ENCODE data around the gene PTPRD. TPM values are rescaled to one million over a fixed set of nuclear protein-coding genes. Genes with fewer than 3 reads are reported as not detected.

The PTPRD gene
- total RNA-seq, 1 donor from 2014 or later, result 75.7 TPM

- Histone ChIP-seq H3K4me1 (ENCODE audit: control insufficient read depth in 3 of 3, insufficient read depth in 3 of 3, low read length in 3 of 3) (no peaks in the 10 kb centered on the region), H3K9me3 (ENCODE audit: control insufficient read depth in 3 of 3, low read length in 3 of 3) (no peaks in the 10 kb centered on the region), H3K9ac (ENCODE audit: low read depth in 1 of 3, low read length in 3 of 3) (no peak overlapping the region), H3K4me3 (ENCODE audit: low read length in 3 of 3) (no peak overlapping the region), H3K36me3 (ENCODE audit: control insufficient read depth in 3 of 3, insufficient read depth in 3 of 3, low read length in 3 of 3) (no peaks in the 10 kb centered on the region), H3K27ac (ENCODE audit: low read depth, low read length) (no peak overlapping the region), H3K27me3 (ENCODE audit: control insufficient read depth in 3 of 3, insufficient read depth in 3 of 3, low read length in 3 of 3) (no peaks in the 10 kb centered on the region)
Measured at GRCh38 chr9:8572209-8572608, 2040.6 kb downstream of the PTPRD start.

- H3K27ac ChIP-seq (ENCODE audit: low read depth, low read length), result no peak overlapping the region
- H3K27me3 ChIP-seq (ENCODE audit: control insufficient read depth in 3 of 3, insufficient read depth in 3 of 3, low read length in 3 of 3), result no peaks in the 10 kb centered on the region
- H3K4me1 ChIP-seq (ENCODE audit: control insufficient read depth in 3 of 3, insufficient read depth in 3 of 3, low read length in 3 of 3), result no peaks in the 10 kb centered on the region
- no peaks in the 10 kb centered on the region for H3K9me3 ChIP-seq (ENCODE audit: control insufficient read depth in 3 of 3, low read length in 3 of 3)
- H3K4me3 ChIP-seq (ENCODE audit: low read length in 3 of 3), result no peak overlapping the region
- no peak overlapping the region for H3K9ac ChIP-seq (ENCODE audit: low read depth in 1 of 3, low read length in 3 of 3)
- H3K36me3 ChIP-seq (ENCODE audit: control insufficient read depth in 3 of 3, insufficient read depth in 3 of 3, low read length in 3 of 3), result no peaks in the 10 kb centered on the region
Measured at GRCh38 chr9:8571643-8572042, 2041.2 kb downstream of the PTPRD start.

- Histone ChIP-seq H3K27ac (ENCODE audit: low read depth, low read length) (no peak overlapping the region), H3K36me3 (ENCODE audit: control insufficient read depth in 3 of 3, insufficient read depth in 3 of 3, low read length in 3 of 3) (no peaks in the 10 kb centered on the region), H3K4me1 (ENCODE audit: control insufficient read depth in 3 of 3, insufficient read depth in 3 of 3, low read length in 3 of 3) (no peaks in the 10 kb centered on the region), H3K27me3 (ENCODE audit: control insufficient read depth in 3 of 3, insufficient read depth in 3 of 3, low read length in 3 of 3) (no peaks in the 10 kb centered on the region), H3K9me3 (ENCODE audit: control insufficient read depth in 3 of 3, low read length in 3 of 3) (no peaks in the 10 kb centered on the region), H3K4me3 (ENCODE audit: low read length in 3 of 3) (no peak overlapping the region), H3K9ac (ENCODE audit: low read depth in 1 of 3, low read length in 3 of 3) (no peak overlapping the region)
Measured at GRCh38 chr9:8570776-8571175, 2042.0 kb downstream of the PTPRD start.

- Histone ChIP-seq H3K9me3 (ENCODE audit: control insufficient read depth in 3 of 3, low read length in 3 of 3) (no peaks in the 10 kb centered on the region), H3K36me3 (ENCODE audit: control insufficient read depth in 3 of 3, insufficient read depth in 3 of 3, low read length in 3 of 3) (no peaks in the 10 kb centered on the region), H3K9ac (ENCODE audit: low read depth in 1 of 3, low read length in 3 of 3) (no peak overlapping the region), H3K27ac (ENCODE audit: low read depth, low read length) (no peak overlapping the region), H3K27me3 (ENCODE audit: control insufficient read depth in 3 of 3, insufficient read depth in 3 of 3, low read length in 3 of 3) (no peaks in the 10 kb centered on the region), H3K4me1 (ENCODE audit: control insufficient read depth in 3 of 3, insufficient read depth in 3 of 3, low read length in 3 of 3) (no peaks in the 10 kb centered on the region), H3K4me3 (ENCODE audit: low read length in 3 of 3) (no peak overlapping the region)
Measured at GRCh38 chr9:8569823-8570222, 2043.0 kb downstream of the PTPRD start.

- no peak overlapping the region for H3K4me3 ChIP-seq (ENCODE audit: low read length in 3 of 3)
- no peaks in the 10 kb centered on the region for H3K4me1 ChIP-seq (ENCODE audit: control insufficient read depth in 3 of 3, insufficient read depth in 3 of 3, low read length in 3 of 3)
- H3K27ac ChIP-seq (ENCODE audit: low read depth, low read length), result no peak overlapping the region
- no peaks in the 10 kb centered on the region for H3K27me3 ChIP-seq (ENCODE audit: control insufficient read depth in 3 of 3, insufficient read depth in 3 of 3, low read length in 3 of 3)
- H3K9me3 ChIP-seq (ENCODE audit: control insufficient read depth in 3 of 3, low read length in 3 of 3), result no peaks in the 10 kb centered on the region
- no peaks in the 10 kb centered on the region for H3K36me3 ChIP-seq (ENCODE audit: control insufficient read depth in 3 of 3, insufficient read depth in 3 of 3, low read length in 3 of 3)
- H3K9ac ChIP-seq (ENCODE audit: low read depth in 1 of 3, low read length in 3 of 3), result no peak overlapping the region
Measured at GRCh38 chr9:8567963-8568579, 2044.7 kb downstream of the PTPRD start.

GRCh38 chr9:8564960-8565359 lies 2047.8 kb downstream of the PTPRD start:
- Histone ChIP-seq H3K4me3 (ENCODE audit: low read length in 3 of 3) (no peak overlapping the region), H3K4me1 (ENCODE audit: control insufficient read depth in 3 of 3, insufficient read depth in 3 of 3, low read length in 3 of 3) (no peaks in the 10 kb centered on the region), H3K27ac (ENCODE audit: low read depth, low read length) (no peak overlapping the region), H3K27me3 (ENCODE audit: control insufficient read depth in 3 of 3, insufficient read depth in 3 of 3, low read length in 3 of 3) (no peaks in the 10 kb centered on the region), H3K9ac (ENCODE audit: low read depth in 1 of 3, low read length in 3 of 3) (no peak overlapping the region), H3K36me3 (ENCODE audit: control insufficient read depth in 3 of 3, insufficient read depth in 3 of 3, low read length in 3 of 3) (no peaks in the 10 kb centered on the region), H3K9me3 (ENCODE audit: control insufficient read depth in 3 of 3, low read length in 3 of 3) (no peaks in the 10 kb centered on the region)

- H3K9me3 ChIP-seq (ENCODE audit: control insufficient read depth in 3 of 3, low read length in 3 of 3), result no peaks in the 10 kb centered on the region
- H3K36me3 ChIP-seq (ENCODE audit: control insufficient read depth in 3 of 3, insufficient read depth in 3 of 3, low read length in 3 of 3), result no peaks in the 10 kb centered on the region
- H3K4me1 ChIP-seq (ENCODE audit: control insufficient read depth in 3 of 3, insufficient read depth in 3 of 3, low read length in 3 of 3), result no peaks in the 10 kb centered on the region
- no peak overlapping the region for H3K9ac ChIP-seq (ENCODE audit: low read depth in 1 of 3, low read length in 3 of 3)
- no peak overlapping the region for H3K4me3 ChIP-seq (ENCODE audit: low read length in 3 of 3)
- no peaks in the 10 kb centered on the region for H3K27me3 ChIP-seq (ENCODE audit: control insufficient read depth in 3 of 3, insufficient read depth in 3 of 3, low read length in 3 of 3)
- no peak overlapping the region for H3K27ac ChIP-seq (ENCODE audit: low read depth, low read length)
Measured at GRCh38 chr9:8560560-8561525, 2052.0 kb downstream of the PTPRD start.

GRCh38 chr9:8558176-8558575 lies 2054.6 kb downstream of the PTPRD start:
- no peak overlapping the region for H3K4me3 ChIP-seq (ENCODE audit: low read length in 3 of 3)
- no peaks in the 10 kb centered on the region for H3K4me1 ChIP-seq (ENCODE audit: control insufficient read depth in 3 of 3, insufficient read depth in 3 of 3, low read length in 3 of 3)
- no peak overlapping the region for H3K9ac ChIP-seq (ENCODE audit: low read depth in 1 of 3, low read length in 3 of 3)
- H3K36me3 ChIP-seq (ENCODE audit: control insufficient read depth in 3 of 3, insufficient read depth in 3 of 3, low read length in 3 of 3), result no peaks in the 10 kb centered on the region
- no peak overlapping the region for H3K27ac ChIP-seq (ENCODE audit: low read depth, low read length)
- H3K9me3 ChIP-seq (ENCODE audit: control insufficient read depth in 3 of 3, low read length in 3 of 3), result no peaks in the 10 kb centered on the region
- H3K27me3 ChIP-seq (ENCODE audit: control insufficient read depth in 3 of 3, insufficient read depth in 3 of 3, low read length in 3 of 3), result no peaks in the 10 kb centered on the region

GRCh38 chr9:8555762-8556500 lies 2056.9 kb downstream of the PTPRD start:
- Histone ChIP-seq H3K27me3 (ENCODE audit: control insufficient read depth in 3 of 3, insufficient read depth in 3 of 3, low read length in 3 of 3) (no peaks in the 10 kb centered on the region), H3K9me3 (ENCODE audit: control insufficient read depth in 3 of 3, low read length in 3 of 3) (no peaks in the 10 kb centered on the region), H3K4me1 (ENCODE audit: control insufficient read depth in 3 of 3, insufficient read depth in 3 of 3, low read length in 3 of 3) (no peaks in the 10 kb centered on the region), H3K27ac (ENCODE audit: low read depth, low read length) (no peak overlapping the region), H3K9ac (ENCODE audit: low read depth in 1 of 3, low read length in 3 of 3) (no peak overlapping the region), H3K36me3 (ENCODE audit: control insufficient read depth in 3 of 3, insufficient read depth in 3 of 3, low read length in 3 of 3) (no peaks in the 10 kb centered on the region), H3K4me3 (ENCODE audit: low read length in 3 of 3) (no peak overlapping the region)

GRCh38 chr9:8553444-8553843 lies 2059.4 kb downstream of the PTPRD start:
- Histone ChIP-seq H3K4me1 (ENCODE audit: control insufficient read depth in 3 of 3, insufficient read depth in 3 of 3, low read length in 3 of 3) (no peaks in the 10 kb centered on the region), H3K27me3 (ENCODE audit: control insufficient read depth in 3 of 3, insufficient read depth in 3 of 3, low read length in 3 of 3) (no peaks in the 10 kb centered on the region), H3K4me3 (ENCODE audit: low read length in 3 of 3) (no peak overlapping the region), H3K9ac (ENCODE audit: low read depth in 1 of 3, low read length in 3 of 3) (no peak overlapping the region), H3K9me3 (ENCODE audit: control insufficient read depth in 3 of 3, low read length in 3 of 3) (no peaks in the 10 kb centered on the region), H3K36me3 (ENCODE audit: control insufficient read depth in 3 of 3, insufficient read depth in 3 of 3, low read length in 3 of 3) (no peaks in the 10 kb centered on the region), H3K27ac (ENCODE audit: low read depth, low read length) (no peak overlapping the region)
